Measurements from ENCODE around the gene PCP2.

DNA sequence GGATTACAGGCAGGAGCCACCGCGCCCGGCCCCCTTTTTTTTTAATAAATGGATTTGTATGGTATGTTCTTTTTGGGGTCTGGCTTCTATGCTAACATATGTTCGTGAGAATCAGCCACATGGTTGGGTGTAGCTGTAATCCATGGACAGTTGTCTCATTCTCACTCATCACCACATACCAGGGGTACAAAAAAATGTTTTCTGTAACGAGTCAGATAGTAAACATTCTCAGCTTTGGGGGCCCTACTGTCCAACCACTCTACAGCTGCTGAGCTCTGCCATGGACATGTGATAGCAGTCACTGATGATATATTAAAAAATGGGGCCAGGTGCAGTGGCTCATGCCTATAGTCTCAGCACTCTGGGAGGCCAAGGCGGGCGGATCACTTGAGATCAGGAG lies 30.2 kb upstream of the PCP2 start:
- TF ChIP-seq, protein P1, sequence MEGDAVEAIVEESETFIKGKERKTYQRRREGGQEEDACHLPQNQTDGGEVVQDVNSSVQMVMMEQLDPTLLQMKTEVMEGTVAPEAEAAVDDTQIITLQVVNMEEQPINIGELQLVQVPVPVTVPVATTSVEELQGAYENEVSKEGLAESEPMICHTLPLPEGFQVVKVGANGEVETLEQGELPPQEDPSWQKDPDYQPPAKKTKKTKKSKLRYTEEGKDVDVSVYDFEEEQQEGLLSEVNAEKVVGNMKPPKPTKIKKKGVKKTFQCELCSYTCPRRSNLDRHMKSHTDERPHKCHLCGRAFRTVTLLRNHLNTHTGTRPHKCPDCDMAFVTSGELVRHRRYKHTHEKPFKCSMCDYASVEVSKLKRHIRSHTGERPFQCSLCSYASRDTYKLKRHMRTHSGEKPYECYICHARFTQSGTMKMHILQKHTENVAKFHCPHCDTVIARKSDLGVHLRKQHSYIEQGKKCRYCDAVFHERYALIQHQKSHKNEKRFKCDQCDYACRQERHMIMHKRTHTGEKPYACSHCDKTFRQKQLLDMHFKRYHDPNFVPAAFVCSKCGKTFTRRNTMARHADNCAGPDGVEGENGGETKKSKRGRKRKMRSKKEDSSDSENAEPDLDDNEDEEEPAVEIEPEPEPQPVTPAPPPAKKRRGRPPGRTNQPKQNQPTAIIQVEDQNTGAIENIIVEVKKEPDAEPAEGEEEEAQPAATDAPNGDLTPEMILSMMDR (IDR thresholded peaks at IDR 0.05; ENCODE audit: poor library complexity), result no peak
- TF ChIP-seq EZH2 (IDR thresholded peaks at IDR 0.05; ENCODE audit: borderline replicate concordance) (no peak), EZH2phosphoT487 (IDR thresholded peaks at IDR 0.05; ENCODE audit: low read depth, severe bottlenecking, unreplicated experiment) (no peak)
